HUDEP-2 (cell line): ENCODE results near the gene PFDN6.

Experiments used
- DNase-seq, 76 experiments: peaks; one replicate each; lab custom pipeline; 2025; ENCODE audit not compliant: unreplicated experiment in 76 of 76; lab: John Stamatoyannopoulos, UW

PFDN6 gene

DNA sequence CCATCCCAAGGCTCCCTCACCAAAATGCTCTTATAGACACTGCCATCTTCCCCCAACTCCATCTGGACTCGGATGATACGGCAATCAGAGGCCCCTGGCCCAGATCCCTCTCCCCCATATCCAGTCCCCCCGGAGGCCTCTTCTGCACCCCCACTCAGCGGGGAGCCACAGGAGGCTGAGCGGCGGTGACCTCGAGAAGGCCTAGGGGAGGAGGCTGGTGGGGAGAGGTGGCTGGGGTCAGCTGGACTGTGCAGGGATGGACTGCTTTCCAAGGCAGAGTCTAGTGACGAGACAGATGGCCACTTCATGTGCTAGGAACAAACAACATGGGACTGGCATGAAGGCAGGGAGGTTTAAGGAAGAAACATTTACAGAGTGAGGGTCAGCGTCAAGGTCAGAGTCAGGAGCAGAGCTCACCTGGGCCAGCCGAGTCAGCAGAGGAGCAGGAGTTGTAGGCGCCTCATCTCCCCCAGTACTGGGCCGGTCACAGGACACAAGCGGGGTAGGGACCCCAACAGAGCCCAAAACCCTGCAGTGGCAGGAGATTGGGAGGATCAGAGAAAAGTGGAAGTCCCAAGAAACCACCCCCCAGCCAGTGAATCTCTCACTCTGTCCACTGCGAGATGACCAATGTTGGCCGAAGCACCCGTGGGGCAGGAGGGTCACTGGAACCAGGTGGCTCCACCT, 3.7 kb downstream of the PFDN6 start:
- DNase-seq: no peak

DNA sequence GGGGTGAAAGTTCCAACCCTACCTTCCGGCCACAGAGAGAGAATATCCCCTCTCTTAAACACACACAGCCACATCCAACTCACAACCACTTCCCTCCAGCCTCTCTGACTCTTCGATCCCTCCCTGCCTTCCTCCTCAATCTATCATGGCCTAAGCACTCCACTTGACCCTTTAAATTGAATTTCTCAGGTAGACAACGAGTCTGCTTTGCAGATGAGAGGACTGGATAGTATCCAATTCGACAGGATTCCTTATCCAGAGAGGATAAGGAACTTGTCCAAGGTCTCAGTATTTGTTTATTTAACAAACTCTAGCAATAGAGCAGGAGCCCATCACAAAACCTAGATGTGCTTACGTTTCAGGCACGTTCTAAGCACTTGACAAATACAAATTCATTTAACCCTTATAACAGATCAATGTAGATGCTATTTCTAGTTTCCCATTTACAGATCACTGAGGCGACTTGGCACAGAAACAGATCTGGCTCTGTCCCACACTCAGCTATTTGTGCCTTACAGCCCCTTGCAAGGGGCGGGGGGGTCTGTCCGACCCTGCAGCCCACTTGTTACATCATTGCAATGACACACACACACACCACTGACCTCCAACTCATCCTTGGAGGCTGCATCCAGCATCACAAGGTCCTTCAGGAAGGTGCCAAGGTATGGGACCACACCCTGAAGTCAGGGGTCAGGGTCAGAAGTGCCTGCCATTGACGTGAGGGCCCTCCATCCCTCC, 4.9 kb downstream of the PFDN6 start:
- DNase-seq: no peak

GRCh38 chr6:33295621-33296369, 6.4 kb downstream of the PFDN6 start:
- DNase-seq: no peak

- no peak for DNase-seq
Measured at GRCh38 chr6:33296797-33297405, 7.5 kb downstream of the PFDN6 start.

GRCh38 chr6:33297406-33297955, 8.1 kb downstream of the PFDN6 start:
- peak in 1 of 76 experiments; percentile 23 for DNase-seq

DNA sequence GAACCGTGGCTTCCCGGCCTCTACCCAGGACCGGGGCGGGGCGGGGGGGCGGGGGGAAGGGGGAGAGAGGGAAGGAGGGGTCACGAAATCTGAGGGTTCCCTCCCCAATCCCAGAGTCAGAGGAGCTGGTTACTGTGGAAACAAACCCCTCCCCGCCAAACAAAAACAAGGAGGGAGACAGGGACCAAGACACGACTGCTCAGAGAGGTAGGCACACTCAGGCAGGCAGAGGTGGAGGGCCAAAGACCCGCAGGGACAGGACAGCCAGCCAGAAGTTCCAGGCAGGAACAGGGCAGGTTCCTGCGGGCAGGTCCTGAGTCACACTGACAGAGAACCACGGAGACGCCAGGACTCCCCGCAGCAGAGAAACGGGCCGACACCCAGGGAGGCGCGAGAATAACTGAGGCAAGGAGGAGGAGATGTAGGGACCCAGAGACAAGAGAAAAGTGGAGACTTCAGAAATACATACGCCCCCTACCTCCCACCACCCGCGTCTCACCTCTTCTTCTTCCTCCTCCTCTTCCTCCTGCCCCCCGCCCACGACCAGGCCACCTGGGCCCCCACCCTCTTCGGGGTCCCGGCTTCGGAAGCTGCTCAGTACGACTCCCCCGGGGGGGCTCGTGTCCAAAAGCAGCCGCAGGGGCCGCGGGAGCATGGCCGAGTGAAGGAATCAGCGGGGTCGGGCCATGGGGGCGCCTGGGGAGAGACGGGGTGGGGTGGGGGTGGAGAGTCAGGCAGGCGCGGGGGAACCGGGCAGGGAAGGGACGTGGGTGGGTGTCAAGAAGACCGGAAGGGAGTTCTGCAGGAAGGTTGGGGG, 8.8 kb downstream of the PFDN6 start:
- peak in 65 of 76 experiments; percentile 20 to 86 (median 62) for DNase-seq

GRCh38 chr6:33298773-33299236, 9.4 kb downstream of the PFDN6 start, which contains the start of gene RGL2:
Gene RGL2, minus strand, starts transcription at chr6:33298942. Its CDS starts 332 bp downstream, at chr6:33298610.
- peak in 49 of 76 experiments; percentile 18 to 74 (median 56) for DNase-seq

DNA sequence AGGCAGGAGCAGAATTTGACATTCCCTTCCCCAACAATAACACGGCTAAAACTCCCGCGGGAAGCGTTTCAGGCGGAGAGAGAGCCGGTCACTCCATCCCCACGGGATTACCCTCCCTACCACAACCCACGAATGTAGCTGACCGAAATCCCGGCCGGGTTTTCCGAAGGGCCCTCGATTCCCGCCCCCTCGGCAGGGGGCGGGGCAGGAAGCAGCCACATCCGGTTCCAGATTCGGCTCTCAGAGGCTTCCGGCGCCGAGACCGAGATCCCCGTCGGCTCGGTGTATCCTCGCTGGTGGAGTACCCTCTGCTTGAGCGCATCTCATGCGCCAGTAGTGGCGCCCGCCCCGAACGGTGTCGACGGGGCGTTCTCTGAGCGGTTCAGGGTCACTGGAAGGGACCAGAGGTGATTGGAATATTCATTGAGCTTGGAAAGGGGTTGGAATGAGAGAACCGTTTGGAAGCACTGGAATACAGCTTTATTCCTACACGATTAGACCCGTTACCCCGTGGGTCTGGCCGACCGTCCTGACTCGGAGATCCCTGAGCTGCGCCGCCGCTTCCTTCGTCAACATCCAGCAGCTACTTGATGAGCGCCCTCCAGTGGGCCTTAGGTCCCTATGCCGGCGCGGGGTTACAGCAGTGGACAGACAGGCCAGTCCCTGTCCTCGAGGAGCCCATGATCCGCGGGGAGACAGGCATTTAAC, 10.0 kb downstream of the PFDN6 start:
- peak in 74 of 76 experiments; percentile 49 to 98 (median 87) for DNase-seq

DNA sequence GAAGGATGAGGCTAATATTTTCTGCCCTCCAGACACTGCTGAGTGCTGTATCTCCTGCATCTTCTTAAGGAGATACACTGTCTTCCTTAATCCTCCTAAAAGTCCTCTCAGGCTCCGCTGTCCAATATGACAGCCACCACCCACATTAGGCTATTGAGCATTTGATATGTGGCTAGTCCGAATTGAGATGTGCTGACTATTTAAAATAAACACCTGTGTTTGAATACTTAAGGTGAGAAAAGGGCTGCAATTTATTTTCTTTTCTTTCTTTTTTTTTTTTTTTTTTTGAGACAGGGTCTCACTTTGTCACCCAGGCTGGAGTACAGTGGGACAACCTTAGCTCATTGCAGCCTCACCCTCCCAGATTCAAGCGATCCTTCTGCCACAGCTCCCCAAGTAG, 12.5 kb downstream of the PFDN6 start:
- DNase-seq: no peak

DNA sequence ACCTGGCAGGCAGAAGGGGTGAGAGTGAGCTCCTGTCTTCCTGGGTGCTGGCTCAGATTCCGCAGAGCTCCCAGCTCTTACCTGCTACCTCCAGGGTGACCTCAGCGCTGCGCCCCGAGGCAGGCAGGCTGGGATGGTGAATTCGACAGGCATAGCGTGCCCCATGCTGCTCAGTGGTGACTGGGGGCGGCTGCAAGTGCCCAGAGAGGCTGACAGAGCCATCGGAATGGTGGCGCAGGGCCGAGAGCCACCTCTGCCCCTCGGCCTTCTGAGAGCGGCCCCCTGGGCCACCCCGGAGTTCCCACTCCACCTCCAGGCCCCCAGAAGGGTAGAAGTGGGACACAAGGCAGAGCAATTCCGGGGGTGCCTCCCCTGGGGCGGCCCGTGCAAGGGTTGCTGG, 14.8 kb downstream of the PFDN6 start:
- no peak for DNase-seq

GRCh38 chr6:33305052-33305451, 15.7 kb downstream of the PFDN6 start:
- no peak for DNase-seq

- DNase-seq: no peak
Measured at GRCh38 chr6:33306356-33306755, 17.0 kb downstream of the PFDN6 start.

DNA sequence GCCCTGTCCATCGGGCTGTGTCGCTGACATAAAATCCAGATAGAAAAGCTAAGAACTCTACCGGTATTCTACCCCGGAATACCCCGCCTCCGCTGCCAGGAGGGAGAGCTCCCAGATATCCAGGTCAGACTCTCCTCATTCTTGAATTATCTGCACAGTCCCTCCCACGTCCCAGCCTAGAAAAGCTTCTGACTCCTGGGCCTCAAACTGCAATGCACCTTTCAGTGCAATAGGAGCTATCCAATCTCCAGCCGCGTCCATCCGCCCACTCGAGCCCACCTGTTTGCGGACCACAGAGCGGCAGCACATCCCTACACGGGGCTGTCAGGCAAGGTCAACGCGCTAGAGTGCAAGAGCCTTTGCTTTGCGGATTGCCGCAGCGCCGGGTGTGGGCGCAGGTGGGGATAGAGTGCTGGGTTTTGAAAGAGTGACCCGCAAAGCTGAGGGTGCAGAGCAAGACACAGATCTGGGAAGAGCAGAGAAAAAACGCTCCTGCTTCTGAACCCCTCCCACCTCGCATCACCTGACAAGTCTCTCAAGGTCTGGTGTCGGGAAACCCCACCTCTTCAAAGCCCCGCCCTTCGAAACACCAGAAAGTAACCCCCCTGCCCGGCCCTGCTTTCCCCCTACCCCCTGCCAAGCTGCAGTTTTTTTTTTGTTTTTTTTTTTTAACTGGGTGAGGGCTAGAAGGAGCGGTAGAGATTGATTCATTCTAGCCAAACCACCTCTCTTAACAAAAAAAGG, 23.1 kb downstream of the PFDN6 start:
- peak in 65 of 76 experiments; percentile 11 to 82 (median 60) for DNase-seq

DNA sequence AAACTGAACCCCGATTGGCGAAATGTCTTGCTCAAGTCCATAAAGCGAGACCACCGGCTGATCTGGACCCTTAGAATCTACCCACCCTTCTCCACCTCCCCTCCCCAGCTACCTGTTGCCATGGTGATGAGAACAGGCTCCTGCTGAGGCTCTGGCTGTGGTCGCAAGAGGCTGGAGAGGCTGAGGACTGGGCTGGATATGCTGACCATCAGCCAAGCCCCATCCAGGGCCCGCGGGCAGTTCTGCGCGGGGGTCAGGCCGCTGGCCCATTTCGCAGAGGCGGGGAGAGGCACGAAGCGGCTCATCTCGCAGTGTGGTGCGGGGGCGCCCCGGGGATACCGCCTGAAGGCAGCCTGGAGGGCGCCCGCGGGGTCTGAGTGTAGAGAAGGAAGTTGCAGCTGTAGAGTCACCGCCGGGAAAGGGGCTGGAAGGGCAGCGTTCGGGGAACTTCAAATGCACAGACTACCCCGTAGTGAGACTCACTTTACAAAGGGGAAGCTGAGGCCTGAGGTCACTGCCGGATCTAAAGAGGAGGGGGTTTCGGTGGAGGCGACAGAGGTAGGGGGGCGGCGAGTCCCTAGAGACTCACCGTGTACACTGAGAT, 23.8 kb downstream of the PFDN6 start:
- DNase-seq: peak in 15 of 76 experiments; percentile 16 to 59 (median 28)

DNA sequence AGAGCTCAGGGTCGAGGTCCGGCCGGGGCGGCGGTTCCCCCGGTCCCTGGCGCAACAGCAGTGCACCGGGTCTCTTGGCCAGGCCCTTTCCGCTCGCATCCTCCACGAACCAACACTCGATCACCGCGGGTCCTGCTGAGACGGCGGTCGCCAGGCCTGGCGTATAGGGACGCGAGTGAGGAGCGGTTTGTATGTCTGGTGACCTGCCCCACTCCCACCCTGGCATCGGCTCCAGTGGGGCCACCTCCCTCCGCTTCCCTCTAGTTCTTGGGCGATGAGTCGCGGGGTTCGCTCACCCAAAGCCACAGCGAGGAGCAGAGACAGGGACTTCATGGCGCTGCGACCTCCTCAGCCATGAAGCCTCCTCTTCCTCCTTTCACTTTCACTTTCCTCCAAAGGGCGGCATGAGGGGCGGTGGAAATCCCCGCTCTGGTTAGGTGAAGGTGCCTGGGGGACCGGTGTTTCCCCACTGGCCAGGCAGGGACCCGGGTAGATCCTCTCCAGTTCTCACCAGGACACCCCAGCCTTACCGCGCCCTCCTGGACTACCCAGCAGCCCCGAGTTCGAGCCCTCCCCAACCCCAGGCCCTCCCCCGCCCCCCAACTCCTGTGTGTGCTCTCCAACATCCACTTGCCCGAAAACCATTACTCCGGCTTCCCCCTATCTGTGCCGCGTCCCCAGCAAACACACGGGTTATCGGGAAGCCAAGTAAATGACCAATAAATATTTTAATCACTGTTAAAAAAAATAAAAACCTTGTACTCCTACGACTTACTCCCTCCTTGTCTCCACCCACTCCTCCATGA, 24.5 kb downstream of the PFDN6 start, which contains the start of gene TAPBP:
Gene TAPBP (minus strand): TSS at position 370 of the 806 bp plus-strand sequence. CDS start 37 bp downstream, at position 333.
- DNase-seq: peak in 51 of 76 experiments; percentile 26 to 78 (median 50)

DNA sequence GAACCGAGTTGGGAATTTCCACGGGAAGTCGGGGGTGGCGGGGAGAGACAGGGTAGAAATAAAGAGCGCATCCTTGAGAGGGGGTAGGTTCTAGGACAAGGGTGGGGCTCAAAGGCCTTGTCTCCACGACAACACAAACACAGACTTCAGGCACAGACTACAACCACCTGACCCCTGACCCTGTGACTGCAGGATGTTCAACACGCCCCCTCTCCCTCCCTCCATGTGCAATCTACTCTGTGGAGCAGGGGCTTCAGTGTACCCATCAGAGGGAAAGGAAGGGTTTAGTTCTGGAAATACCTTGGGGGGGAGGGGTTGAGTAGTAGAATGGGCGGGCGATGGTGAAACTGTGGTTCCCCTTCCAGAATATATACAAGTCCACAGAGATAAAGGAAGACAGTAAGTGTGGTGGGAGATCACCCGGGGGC, 25.1 kb downstream of the PFDN6 start:
- DNase-seq: peak in 60 of 76 experiments; percentile 8 to 77 (median 46)
